K562 (cell line): ENCODE data around the gene KPNA3. TPM values are rescaled to one million over a fixed set of nuclear protein-coding genes. Genes with fewer than 3 reads are reported as not detected.

Experiments used
- CREB1 ChIP-seq, 2 experiments: sonication (generic) in 1 of 2; formaldehyde crosslinking in 1 of 2; IDR thresholded peaks; 2 replicates each; pipeline versions ENCODE4 v1.6.1 to v1.8.0; 2012 to 2022; ENCODE audit warnings: inconsistent platforms in 1 of 2, mild to moderate bottlenecking in 1 of 2, missing genetic modification reagents in 1 of 2, moderate library complexity in 1 of 2
- CSDE1 ChIP-seq, 2 experiments: fragments of 450-650 bp; IDR thresholded peaks; 2 replicates each; pipeline ENCODE4 v1.6.1; 2016; ENCODE audit warnings: mild to moderate bottlenecking in 1 of 2
- DPF2 ChIP-seq: fragments of 450-650 bp; IDR thresholded peaks from 2 replicates; pipeline ENCODE4 v1.6.1; 2016
- ELF1 ChIP-seq: fragments of 200-800 bp; sonication (Bioruptor generic); IDR thresholded peaks from 2 replicates; pipeline ENCODE4 v1.6.1; 2016; ENCODE audit warnings: missing genetic modification characterization, missing compliant biosample characterization
- HNRNPLL ChIP-seq: fragments of 200-400 bp; formaldehyde crosslinking; IDR thresholded peaks from 2 replicates; pipeline ENCODE4 v1.6.1; 2017; ENCODE audit warnings: low read length, low read depth, mild to moderate bottlenecking; ENCODE audit not compliant: poor library complexity, severe bottlenecking
- KLF1 ChIP-seq: fragments of 450-650 bp; IDR thresholded peaks from 2 replicates; pipeline ENCODE4 v1.6.1; 2016; ENCODE audit warnings: missing genetic modification characterization, missing compliant biosample characterization
- KLF6 ChIP-seq: fragments of 250-450 bp; sonication (Bioruptor Pico); IDR thresholded peaks from 2 replicates; pipeline ENCODE4 v1.4.0; 2020; ENCODE audit warnings: mild to moderate bottlenecking, moderate library complexity, borderline replicate concordance
- MAZ ChIP-seq, 2 experiments: fragments of 450-650 bp in 1 of 2; sonication (generic) in 1 of 2; formaldehyde crosslinking; IDR thresholded peaks in 1 of 2; conservative IDR thresholded peaks in 1 of 2; 2 replicates each; pipeline versions ENCODE4 v1.4.0 to v1.5.0; 2020; ENCODE audit warnings: mild to moderate bottlenecking in 1 of 2, missing genetic modification reagents in 1 of 2
- MXD1 ChIP-seq: fragments of 250-450 bp; sonication (Bioruptor Pico); IDR thresholded peaks from 2 replicates; pipeline ENCODE4 v1.8.0; 2021; ENCODE audit warnings: borderline replicate concordance, mild to moderate bottlenecking, moderate library complexity; ENCODE audit not compliant: poor library complexity, severe bottlenecking
- PHF8 ChIP-seq: fragments of 200-600 bp; sonication (generic); IDR thresholded peaks from 2 replicates; pipeline ENCODE4 v1.6.1; 2012; ENCODE audit warnings: mixed run types, mild to moderate bottlenecking, inconsistent platforms, low read length, moderate library complexity, borderline replicate concordance
- POLR2B ChIP-seq: fragments of 450-650 bp; IDR thresholded peaks from 2 replicates; pipeline ENCODE4 v1.6.1; 2018; ENCODE audit warnings: low read depth; ENCODE audit not compliant: partially characterized antibody
- RB1 ChIP-seq: fragments of 450-650 bp; IDR thresholded peaks from 2 replicates; pipeline ENCODE4 v1.6.1; 2017; ENCODE audit warnings: low read depth, mild to moderate bottlenecking
- RFX5 ChIP-seq: IDR thresholded peaks from 2 replicates; pipeline ENCODE4 v1.6.1; 2011; ENCODE audit warnings: low read depth, mild to moderate bottlenecking, improper control_type of control experiment, low read length
- YBX1 ChIP-seq: fragments of 450-650 bp; IDR thresholded peaks from 2 replicates; pipeline ENCODE4 v1.7.1; 2016; ENCODE audit warnings: mild to moderate bottlenecking
- ZNF551 ChIP-seq: fragments of 250-450 bp; sonication (Bioruptor Pico); IDR thresholded peaks from 2 replicates; pipeline ENCODE4 v1.5.0; 2021; ENCODE audit warnings: mild to moderate bottlenecking, moderate library complexity
- polyA plus RNA-seq, 8 experiments: library from polyadenylated mRNA; depleted of rRNA in 4 of 8; stranded (reverse) in 5 of 8; unstranded in 3 of 8; fragments of >200 nt; fragmentation: Nextera tagmentation in 2 of 8; fragmentation: Illumina TruSeq in 1 of 8; extraction: Ambion mirVana in 2 of 8; extraction: Trizol in 1 of 8; gene quantifications; 2 replicates each; pipeline versions ENCODE4 v1.2.1 to v1.2.3, GENCODE V29; 2011 to 2014; ENCODE audit warnings: inconsistent platforms in 1 of 8, missing spikeins in 1 of 8
- total RNA-seq, 7 experiments: library from RNA; depleted of rRNA in 6 of 7; stranded (reverse); fragments of >200 nt in 6 of 7; fragmentation: Illumina TruSeq in 2 of 7; extraction: Trizol in 2 of 7; gene quantifications; 2 replicates each; pipeline versions ENCODE4 v1.2.1 to v1.2.3, GENCODE V29; 2011 to 2021; ENCODE audit warnings: low replicate concordance in 1 of 7
- TF ChIP-seq, protein P1 (sequence below): sonication (generic); formaldehyde crosslinking; IDR thresholded peaks from 2 replicates; pipeline ENCODE4 v1.8.1; 2023; ENCODE audit warnings: mild to moderate bottlenecking, missing genetic modification reagents
- TF ChIP-seq, protein P2 (sequence below), 3 experiments: fragments of 200-800 bp in 1 of 3; fragments of 250-450 bp in 1 of 3; fragments of 450-650 bp in 1 of 3; sonication (Bioruptor Pico) in 1 of 3; sonication (Bioruptor generic) in 1 of 3; formaldehyde crosslinking in 1 of 3; IDR thresholded peaks; 2 replicates each; pipeline versions ENCODE4 v1.6.1 to v1.8.0; 2016 to 2022; ENCODE audit warnings: mild to moderate bottlenecking in 2 of 3, missing genetic modification characterization in 2 of 3, missing compliant biosample characterization in 1 of 3, moderate library complexity in 1 of 3
- TF ChIP-seq, protein P3 (sequence below): fragments of 450-650 bp; IDR thresholded peaks from 2 replicates; pipeline ENCODE4 v1.6.1; 2016; ENCODE audit warnings: borderline replicate concordance

The KPNA3 gene
- total and polyA plus RNA-seq, 9 of the 15 experiments (the other 6 are each of a cell fraction or from before 2014, with no cell fraction given) = 8.5 to 23.4 (median 15.7) TPM

GRCh38 chr13:49791711-49792549 lies 552 bp downstream of the KPNA3 start (continued):
- TF ChIP-seq, protein P1, sequence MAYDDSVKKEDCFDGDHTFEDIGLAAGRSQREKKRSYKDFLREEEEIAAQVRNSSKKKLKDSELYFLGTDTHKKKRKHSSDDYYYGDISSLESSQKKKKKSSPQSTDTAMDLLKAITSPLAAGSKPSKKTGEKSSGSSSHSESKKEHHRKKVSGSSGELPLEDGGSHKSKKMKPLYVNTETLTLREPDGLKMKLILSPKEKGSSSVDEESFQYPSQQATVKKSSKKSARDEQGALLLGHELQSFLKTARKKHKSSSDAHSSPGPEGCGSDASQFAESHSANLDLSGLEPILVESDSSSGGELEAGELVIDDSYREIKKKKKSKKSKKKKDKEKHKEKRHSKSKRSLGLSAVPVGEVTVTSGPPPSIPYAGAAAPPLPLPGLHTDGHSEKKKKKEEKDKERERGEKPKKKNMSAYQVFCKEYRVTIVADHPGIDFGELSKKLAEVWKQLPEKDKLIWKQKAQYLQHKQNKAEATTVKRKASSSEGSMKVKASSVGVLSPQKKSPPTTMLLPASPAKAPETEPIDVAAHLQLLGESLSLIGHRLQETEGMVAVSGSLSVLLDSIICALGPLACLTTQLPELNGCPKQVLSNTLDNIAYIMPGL (CRISPR knock-in tag) = 0 out of 2 replicates have a peak, but pooled peaks have one; percentile 14
- TF ChIP-seq YBX1 (no peak), ZNF551 (no peak), MAZ (CRISPR knock-in tag; conservative IDR thresholded peaks at IDR 0.05 in 1 of 2, IDR thresholded peaks at IDR 0.05 in 1 of 2) (peak in 1 of 2 experiments; percentile 28; a peak in 1 of 4 replicates), CSDE1 (IDR thresholded peaks at IDR 0.05) (no peak), ELF1 (tag) (peak; percentile 31; the same call in 1 of the 2 replicates), MXD1 (CRISPR knock-in tag) (no peak), KLF1 (tag) (no peak), DPF2 (no peak), HNRNPLL (peak; percentile 50), RFX5 (no peak), CREB1 (IDR thresholded peaks at IDR 0.05) (no peak), CREB1 (CRISPR knock-in tag; IDR thresholded peaks at IDR 0.05) (0 out of 2 replicates have a peak, but pooled peaks have one; percentile 15), POLR2B (no peak), KLF6 (CRISPR knock-in tag) (no peak), RB1 (0 out of 2 replicates have a peak, but pooled peaks have one; percentile 12), PHF8 (peak; percentile 65; the same call in 1 of the 2 replicates)
- TF ChIP-seq, protein P2, sequence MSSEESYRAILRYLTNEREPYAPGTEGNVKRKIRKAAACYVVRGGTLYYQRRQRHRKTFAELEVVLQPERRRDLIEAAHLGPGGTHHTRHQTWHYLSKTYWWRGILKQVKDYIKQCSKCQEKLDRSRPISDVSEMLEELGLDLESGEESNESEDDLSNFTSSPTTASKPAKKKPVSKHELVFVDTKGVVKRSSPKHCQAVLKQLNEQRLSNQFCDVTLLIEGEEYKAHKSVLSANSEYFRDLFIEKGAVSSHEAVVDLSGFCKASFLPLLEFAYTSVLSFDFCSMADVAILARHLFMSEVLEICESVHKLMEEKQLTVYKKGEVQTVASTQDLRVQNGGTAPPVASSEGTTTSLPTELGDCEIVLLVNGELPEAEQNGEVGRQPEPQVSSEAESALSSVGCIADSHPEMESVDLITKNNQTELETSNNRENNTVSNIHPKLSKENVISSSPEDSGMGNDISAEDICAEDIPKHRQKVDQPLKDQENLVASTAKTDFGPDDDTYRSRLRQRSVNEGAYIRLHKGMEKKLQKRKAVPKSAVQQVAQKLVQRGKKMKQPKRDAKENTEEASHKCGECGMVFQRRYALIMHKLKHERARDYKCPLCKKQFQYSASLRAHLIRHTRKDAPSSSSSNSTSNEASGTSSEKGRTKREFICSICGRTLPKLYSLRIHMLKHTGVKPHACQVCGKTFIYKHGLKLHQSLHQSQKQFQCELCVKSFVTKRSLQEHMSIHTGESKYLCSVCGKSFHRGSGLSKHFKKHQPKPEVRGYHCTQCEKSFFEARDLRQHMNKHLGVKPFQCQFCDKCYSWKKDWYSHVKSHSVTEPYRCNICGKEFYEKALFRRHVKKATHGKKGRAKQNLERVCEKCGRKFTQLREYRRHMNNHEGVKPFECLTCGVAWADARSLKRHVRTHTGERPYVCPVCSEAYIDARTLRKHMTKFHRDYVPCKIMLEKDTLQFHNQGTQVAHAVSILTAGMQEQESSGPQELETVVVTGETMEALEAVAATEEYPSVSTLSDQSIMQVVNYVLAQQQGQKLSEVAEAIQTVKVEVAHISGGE (CRISPR knock-in tag; IDR thresholded peaks at IDR 0.05) = 0 out of 6 replicates have a peak, but pooled peaks of 2 of the 3 experiments have one; percentile 23 to 44
- TF ChIP-seq, protein P3, sequence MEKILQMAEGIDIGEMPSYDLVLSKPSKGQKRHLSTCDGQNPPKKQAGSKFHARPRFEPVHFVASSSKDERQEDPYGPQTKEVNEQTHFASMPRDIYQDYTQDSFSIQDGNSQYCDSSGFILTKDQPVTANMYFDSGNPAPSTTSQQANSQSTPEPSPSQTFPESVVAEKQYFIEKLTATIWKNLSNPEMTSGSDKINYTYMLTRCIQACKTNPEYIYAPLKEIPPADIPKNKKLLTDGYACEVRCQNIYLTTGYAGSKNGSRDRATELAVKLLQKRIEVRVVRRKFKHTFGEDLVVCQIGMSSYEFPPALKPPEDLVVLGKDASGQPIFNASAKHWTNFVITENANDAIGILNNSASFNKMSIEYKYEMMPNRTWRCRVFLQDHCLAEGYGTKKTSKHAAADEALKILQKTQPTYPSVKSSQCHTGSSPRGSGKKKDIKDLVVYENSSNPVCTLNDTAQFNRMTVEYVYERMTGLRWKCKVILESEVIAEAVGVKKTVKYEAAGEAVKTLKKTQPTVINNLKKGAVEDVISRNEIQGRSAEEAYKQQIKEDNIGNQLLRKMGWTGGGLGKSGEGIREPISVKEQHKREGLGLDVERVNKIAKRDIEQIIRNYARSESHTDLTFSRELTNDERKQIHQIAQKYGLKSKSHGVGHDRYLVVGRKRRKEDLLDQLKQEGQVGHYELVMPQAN = no peak
